Esophagus muscularis mucosa (tissue), 4 donors: ENCODE results near the gene PUDP. TPM values are rescaled to one million over a fixed set of nuclear protein-coding genes. Genes with fewer than 3 reads are reported as not detected.

Experiments used
- DNase-seq: peaks from one replicate; pipeline ENCODE4 v3.0.0-alpha.2; 2017; ENCODE audit errors: extremely low spot score
- H3K27ac ChIP-seq, 4 donors: fragments of 200-600 bp; sonication (generic); replicated peaks in 1 of 4; 1 replicate in 3 of 4; 2 replicates in 1 of 4; pipeline ENCODE4 v1.5.1; 2016 to 2019; ENCODE audit warnings: mild to moderate bottlenecking in 1 of 4
- H3K27me3 ChIP-seq, 4 donors: fragments of 200-600 bp; sonication (generic); one replicate each; pipeline versions ENCODE4 v1.5.1 to v1.6.0; 2016 to 2019
- H3K36me3 ChIP-seq, 4 donors: fragments of 200-600 bp; sonication (generic); one replicate each; pipeline ENCODE4 v1.5.1; 2016 to 2019
- H3K4me1 ChIP-seq, 4 donors: fragments of 200-600 bp; sonication (generic); one replicate each; pipeline ENCODE4 v1.5.1; 2016 to 2019
- H3K4me3 ChIP-seq, 4 donors: fragments of 200-600 bp; sonication (generic); 1 replicate in 2 of 4; 2 replicates in 2 of 4; pipeline ENCODE4 v1.5.1; 2016 to 2019; ENCODE audit warnings: mild to moderate bottlenecking in 4 of 4, moderate library complexity in 1 of 4
- H3K9me3 ChIP-seq, 4 donors: fragments of 200-600 bp; sonication (generic); 1 replicate in 3 of 4; 2 replicates in 1 of 4; pipeline ENCODE4 v1.5.1; 2016 to 2019
- CTCF ChIP-seq, 3 experiments: fragments of 200-600 bp in 2 of 3; fragments of 450-650 bp in 1 of 3; sonication (generic) in 2 of 3; IDR thresholded peaks; one replicate each; pipeline ENCODE4 v1.5.1; 2017 to 2019; ENCODE audit warnings: antibody characterized with exemption in 3 of 3, mild to moderate bottlenecking in 2 of 3, moderate library complexity in 1 of 3
- EP300 ChIP-seq: sonication (generic); formaldehyde crosslinking; IDR thresholded peaks from one replicate; pipeline ENCODE4 v1.6.1; 2017; ENCODE audit warnings: antibody characterized with exemption
- POLR2A ChIP-seq: fragments of 450-650 bp; IDR thresholded peaks from one replicate; pipeline ENCODE4 v1.6.1; 2017; ENCODE audit warnings: antibody characterized with exemption, moderate library complexity, mild to moderate bottlenecking, low read depth
- POLR2AphosphoS5 ChIP-seq, 2 donors: sonication (generic); formaldehyde crosslinking; IDR thresholded peaks; one replicate each; pipeline ENCODE4 v1.6.1; 2017; ENCODE audit warnings: antibody characterized with exemption in 2 of 2
- WGBS: methylation state at CpG from one replicate; pipeline ENCODE4 v1.1.5; 2018; 5-methylcytosine and 5-hydroxymethylcytosine counted together
- intact Hi-C: fragments of 100-400 bp; cut with DNase I; formaldehyde crosslinking; loops from one replicate; pipeline ENCODE4 v1.15.1; 2023
- total RNA-seq, 4 donors: library from RNA; depleted of rRNA; stranded (reverse); fragments of >200 nt; gene quantifications; one replicate each; pipeline versions ENCODE4 v1.1.0 to v1.2.1, GENCODE V29; 2016

Gene PUDP
- total RNA-seq, 4 donors from 2014 or later = 5.6 to 14.2 (median 9.1) TPM

GRCh38 chrX:7071390-7071789 lies 76.6 kb downstream of the PUDP start:
- TF ChIP-seq POLR2A (no peak), POLR2AphosphoS5 (IDR thresholded peaks at IDR 0.05) (no peak), EP300 (no peak), CTCF (IDR thresholded peaks at IDR 0.05) (no peak)

DNA sequence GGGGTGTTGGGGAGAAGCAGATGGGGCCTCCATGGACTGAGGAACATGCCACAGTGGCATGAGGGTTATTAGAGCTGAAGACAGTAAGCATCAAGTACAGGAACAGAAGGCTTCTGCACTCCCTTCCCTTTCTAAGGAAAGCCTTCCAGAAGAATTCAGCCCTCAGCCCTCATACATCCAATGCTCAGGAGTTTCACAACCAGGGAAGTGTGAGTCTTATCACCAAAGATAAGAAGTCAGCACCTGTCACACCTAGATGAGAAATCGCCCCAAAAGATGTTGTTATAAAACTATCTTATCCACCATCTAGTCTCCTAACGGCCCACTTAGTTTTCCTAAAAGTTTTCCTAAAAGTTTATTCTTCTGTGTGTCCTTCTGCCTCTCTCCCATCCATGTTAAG lies 78.4 kb downstream of the PUDP start:
- Histone ChIP-seq H3K36me3 (peaks cover 0 to 6% (median 0%) of the 10 kb centered on the region in 4 donors), H3K27ac (no peak overlapping the region), H3K9me3 (no peaks in the 10 kb centered on the region), H3K4me1 (peaks cover 0 to 5% (median 0%) of the 10 kb centered on the region in 4 donors), H3K27me3 (no peaks in the 10 kb centered on the region), H3K4me3 (no peak overlapping the region)
- intact Hi-C loops = no loop called here
- TF ChIP-seq POLR2A (no peak), CTCF (IDR thresholded peaks at IDR 0.05) (no peak), POLR2AphosphoS5 (IDR thresholded peaks at IDR 0.05) (no peak), EP300 (no peak)
- 85% methylated on average over 2 of the region's 2 CpGs for WGBS
- DNase-seq = no peak

More at GRCh38 chrX:7071390-7071789, 76.6 kb downstream of the PUDP start:
- Histone ChIP-seq H3K36me3 (peaks cover 0 to 17% (median 7%) of the 10 kb centered on the region in 4 donors), H3K4me1 (peaks cover 0 to 5% (median 0%) of the 10 kb centered on the region in 4 donors), H3K27ac (no peak overlapping the region), H3K4me3 (no peak overlapping the region), H3K9me3 (no peaks in the 10 kb centered on the region), H3K27me3 (no peaks in the 10 kb centered on the region)
- intact Hi-C loops = no loop called here
- DNase-seq = no peak
- WGBS = 81% methylated on average over 3 of the region's 3 CpGs

- intact Hi-C loops = no loop called here
- TF ChIP-seq POLR2AphosphoS5 (IDR thresholded peaks at IDR 0.05) (no peak), CTCF (IDR thresholded peaks at IDR 0.05) (no peak), EP300 (no peak), POLR2A (no peak)
- H3K36me3 ChIP-seq = peaks cover 0 to 6% (median 0%) of the 10 kb centered on the region in 4 donors
- no peaks in the 10 kb centered on the region for H3K9me3 ChIP-seq
- WGBS = 85% methylated on average over 10 of the region's 10 CpGs
- H3K27ac ChIP-seq = no peak overlapping the region
- no peak overlapping the region for H3K4me3 ChIP-seq
- no peak for DNase-seq
- H3K27me3 ChIP-seq = no peaks in the 10 kb centered on the region
- peaks cover 0 to 2% (median 0%) of the 10 kb centered on the region in 4 donors for H3K4me1 ChIP-seq
Measured at GRCh38 chrX:7068939-7069367, 79.0 kb downstream of the PUDP start.

DNA sequence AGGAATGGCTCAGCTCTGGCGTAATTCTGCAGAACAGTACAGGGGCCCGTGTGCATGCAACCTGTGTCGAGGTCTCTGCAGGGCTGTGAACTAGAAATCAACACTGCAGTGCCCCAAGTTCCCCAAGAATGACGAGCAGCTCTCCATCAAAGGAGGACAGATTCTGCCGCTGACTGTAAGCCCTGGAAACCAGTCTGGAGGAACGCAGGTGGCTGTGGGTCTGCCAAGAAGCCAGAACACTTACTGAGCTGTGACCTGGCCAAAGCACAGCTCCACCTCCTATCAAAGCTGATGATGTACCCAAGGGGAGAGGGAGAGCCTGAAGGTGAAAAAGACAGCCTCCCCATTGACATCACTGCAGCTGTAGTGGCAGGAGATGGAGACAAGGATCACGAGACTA lies 80.7 kb downstream of the PUDP start:
- TF ChIP-seq EP300 (no peak), POLR2A (no peak), CTCF (IDR thresholded peaks at IDR 0.05) (no peak), POLR2AphosphoS5 (IDR thresholded peaks at IDR 0.05) (no peak)
- intact Hi-C loops = no loop called here
- Histone ChIP-seq H3K27me3 (no peaks in the 10 kb centered on the region), H3K27ac (no peak overlapping the region), H3K9me3 (no peaks in the 10 kb centered on the region), H3K4me1 (peaks cover 0 to 4% (median 0%) of the 10 kb centered on the region in 4 donors), H3K4me3 (no peak overlapping the region), H3K36me3 (peaks cover 0 to 6% (median 0%) of the 10 kb centered on the region in 4 donors)
- 96% methylated on average over 6 of the region's 7 CpGs for WGBS
- DNase-seq = no peak

- TF ChIP-seq POLR2AphosphoS5 (IDR thresholded peaks at IDR 0.05) (no peak), POLR2A (no peak), EP300 (no peak), CTCF (IDR thresholded peaks at IDR 0.05) (no peak)
- Histone ChIP-seq H3K36me3 (peaks cover 0 to 6% (median 0%) of the 10 kb centered on the region in 4 donors), H3K27me3 (no peaks in the 10 kb centered on the region), H3K4me3 (no peak overlapping the region), H3K4me1 (peaks cover 0 to 5% (median 0%) of the 10 kb centered on the region in 4 donors), H3K27ac (no peak overlapping the region), H3K9me3 (no peaks in the 10 kb centered on the region)
- WGBS = 99% methylated on average over 8 of the region's 8 CpGs
- DNase-seq = no peak
- intact Hi-C loops = no loop called here
Measured at GRCh38 chrX:7065473-7065872, 82.5 kb downstream of the PUDP start.
